Choroid plexus epithelial cell (primary cell): ENCODE results near the gene RELL1.

Source experiments
- DNase-seq: peaks from one replicate; pipeline ENCODE4 v3.0.0-alpha.2; 2010; ENCODE audit warnings: low read depth
- H3K4me3 ChIP-seq: 2 replicates; pipeline ENCODE4 v1.5.1; 2011; ENCODE audit warnings: low read depth, mild to moderate bottlenecking, control low read depth, low read length, moderate library complexity
- CTCF ChIP-seq: conservative IDR thresholded peaks from 2 replicates; pipeline ENCODE4 v1.5.1; 2011; ENCODE audit warnings: low read depth, mild to moderate bottlenecking, control low read depth, inconsistent platforms, low read length, moderate library complexity

The RELL1 gene

GRCh38 chr4:37693450-37694190 is 7.4 kb upstream of the RELL1 start:
- no peak overlapping the region for H3K4me3 ChIP-seq
- TF ChIP-seq CTCF: no peak
- peak; percentile 92 for DNase-seq

GRCh38 chr4:37693030-37693429 is 6.9 kb upstream of the RELL1 start:
- DNase-seq: no peak

GRCh38 chr4:37690976-37691375 is 4.8 kb upstream of the RELL1 start:
- peak; percentile 18 for DNase-seq
- no peak overlapping the region for H3K4me3 ChIP-seq
- TF ChIP-seq CTCF: no peak

More at GRCh38 chr4:37693030-37693429, 6.9 kb upstream of the RELL1 start:
- no peak for TF ChIP-seq CTCF
- H3K4me3 ChIP-seq: no peak overlapping the region

GRCh38 chr4:37689353-37690095 is 3.3 kb upstream of the RELL1 start:
- no peak overlapping the region for H3K4me3 ChIP-seq
- peak; percentile 44 for DNase-seq
- TF ChIP-seq CTCF: no peak

GRCh38 chr4:37687681-37688080 is 1.5 kb upstream of the RELL1 start:
- no peak overlapping the region for H3K4me3 ChIP-seq
- TF ChIP-seq CTCF: no peak
- DNase-seq: no peak

GRCh38 chr4:37687194-37687562 is 1.0 kb upstream of the RELL1 start:
- no peak for TF ChIP-seq CTCF
- peak overlapping the region; percentile 91 for H3K4me3 ChIP-seq
- no peak for DNase-seq

- peak overlapping the region; percentile 91 for H3K4me3 ChIP-seq
- no peak for TF ChIP-seq CTCF
- DNase-seq: peak; percentile 30
These were observed 278 bp downstream of the RELL1 start for GRCh38 chr4:37685823-37686372.
